Activated CD4-positive, CD25-positive, alpha-beta regulatory T cell treated with anti-CD3 and anti-CD28 coated beads, Interleukin-2, amount 50 U/mL, for 72 hours (primary cell): ENCODE data around the gene BMP5.

Experiments
- DNase-seq: peaks from one replicate; pipeline ENCODE4 v3.0.0; 2021

Gene BMP5

DNA sequence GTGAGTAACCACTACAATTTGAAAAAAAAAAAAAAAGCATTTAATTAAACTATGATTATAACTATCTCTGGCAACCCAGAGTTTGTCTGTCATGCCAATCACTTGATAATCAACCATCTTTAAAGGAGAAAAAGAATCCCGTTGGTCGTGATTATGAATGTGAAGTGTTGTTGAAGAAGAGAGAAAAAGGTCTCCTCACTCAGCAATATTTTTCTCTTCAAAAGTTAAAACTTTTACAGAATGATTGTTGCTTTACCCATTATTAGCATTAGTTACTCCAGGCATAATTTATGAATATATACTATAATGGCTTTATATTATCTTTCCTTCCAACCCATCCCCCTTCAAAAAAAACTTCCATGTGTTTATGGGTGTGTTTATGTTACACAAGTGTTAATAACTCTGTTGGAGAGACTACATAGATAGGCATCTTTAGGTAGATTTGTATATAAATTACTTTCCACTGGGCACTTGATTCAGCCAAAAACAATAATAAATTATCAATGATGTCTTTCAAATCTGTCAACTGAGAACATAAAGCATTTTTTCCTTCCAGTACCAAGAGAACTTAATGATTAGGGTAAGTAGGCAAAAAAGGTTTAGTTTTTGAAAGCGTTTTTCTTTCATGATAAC, 5.1 kb downstream of the BMP5 start:
- DNase-seq = no peak

- DNase-seq = no peak
Measured at GRCh38 chr6:55869674-55870073, 5.7 kb downstream of the BMP5 start.

DNA sequence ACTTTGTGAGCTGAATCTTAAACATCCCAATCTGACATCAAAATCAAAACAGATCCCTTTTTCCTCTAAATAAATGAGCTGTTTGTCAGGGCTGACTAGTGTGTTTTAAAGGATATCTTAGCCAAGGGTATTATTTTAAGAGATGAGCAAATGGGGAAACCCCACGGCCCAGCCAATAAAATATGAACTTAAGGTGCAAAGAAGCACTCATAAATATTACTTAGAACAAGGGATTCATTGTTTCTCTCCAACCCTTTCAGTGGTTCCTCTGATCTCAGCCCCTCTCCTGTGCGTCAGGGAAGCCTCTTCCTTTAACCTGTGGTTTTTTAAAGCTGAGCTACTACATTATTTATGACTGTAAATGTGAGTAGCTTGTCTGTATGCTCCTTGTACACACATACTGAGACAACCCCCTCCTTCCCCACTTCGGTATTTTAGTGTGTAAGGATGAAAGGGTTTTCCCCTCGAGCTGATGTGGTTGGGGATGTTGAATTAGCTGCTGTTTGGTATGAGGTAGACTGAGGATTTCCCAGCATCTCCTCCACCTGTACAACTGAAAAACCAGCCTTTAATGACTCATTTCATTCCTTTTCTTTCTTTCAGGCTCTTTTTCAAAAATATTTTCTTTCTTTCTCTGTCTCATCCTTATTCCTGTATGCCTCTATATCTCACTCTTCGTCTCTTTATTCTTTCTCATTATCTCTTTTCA, 6.5 kb downstream of the BMP5 start:
- no peak for DNase-seq

- no peak for DNase-seq
Measured at GRCh38 chr6:55868176-55868575, 7.2 kb downstream of the BMP5 start.

DNA sequence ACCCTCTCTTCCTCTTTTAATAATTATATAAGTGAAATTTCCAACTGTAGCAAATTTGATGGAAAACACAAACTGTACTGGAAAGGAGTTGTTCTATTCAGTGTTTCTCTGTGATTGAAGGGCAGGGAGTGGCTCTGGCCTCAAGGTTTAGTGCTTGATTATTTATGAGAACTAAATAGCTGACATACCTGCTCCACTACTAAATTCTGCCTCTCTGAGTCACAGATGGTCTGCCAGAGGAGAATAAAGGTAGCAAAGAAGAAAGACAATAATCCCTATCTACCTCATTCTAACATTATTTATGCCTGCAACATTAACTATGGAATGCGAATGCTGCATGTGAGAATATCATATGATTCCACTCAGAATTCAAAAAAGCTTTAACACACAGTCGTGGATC, 9.3 kb downstream of the BMP5 start:
- no peak for DNase-seq

DNA sequence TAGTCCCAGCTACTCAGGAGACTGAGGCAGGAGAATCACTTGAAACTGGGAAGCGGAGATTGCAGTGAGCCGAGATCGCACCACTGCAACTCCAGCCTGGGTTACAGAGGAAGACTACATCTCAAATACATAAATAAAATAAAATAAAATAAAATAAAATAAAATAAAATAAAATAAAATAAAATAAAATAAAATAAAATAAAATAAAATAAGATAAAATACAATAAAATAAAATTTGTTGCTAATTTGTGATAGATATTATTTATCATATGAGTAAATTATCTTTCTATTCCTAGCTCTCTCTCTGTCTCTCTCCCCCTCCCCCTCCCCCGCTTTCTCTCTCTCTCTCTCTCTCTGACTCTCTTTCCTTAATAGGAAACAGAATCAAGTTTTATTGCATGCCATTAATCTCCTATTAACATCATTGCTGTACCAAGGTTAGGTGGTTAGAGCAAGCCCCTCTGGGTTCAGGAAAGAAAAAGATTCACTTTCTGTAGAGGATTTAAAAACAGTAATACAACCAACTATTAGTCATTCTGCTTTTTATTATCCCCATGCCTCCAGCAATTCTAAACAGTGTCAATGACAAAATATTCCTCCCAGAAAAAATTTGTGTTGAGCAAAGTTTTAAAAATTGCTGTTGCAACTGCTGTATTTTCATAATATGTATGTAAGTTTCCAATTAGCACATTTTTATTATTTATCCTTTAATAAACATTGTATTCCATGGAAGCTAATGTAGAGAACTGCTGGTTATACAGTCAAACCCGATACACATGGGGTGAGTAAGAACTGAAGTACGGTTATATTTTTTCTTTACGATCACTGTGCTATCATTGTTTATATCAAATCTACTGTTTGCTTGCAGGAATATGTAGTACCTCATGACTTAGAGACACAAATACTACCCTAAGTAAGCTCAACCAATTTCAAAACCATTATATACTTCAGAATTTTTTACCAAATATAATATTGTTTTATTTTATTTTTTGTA, 22.1 kb downstream of the BMP5 start:
- no peak for DNase-seq

GRCh38 chr6:55841341-55841740, 34.0 kb downstream of the BMP5 start:
- no peak for DNase-seq

GRCh38 chr6:55839080-55839479, 36.3 kb downstream of the BMP5 start:
- no peak for DNase-seq

DNA sequence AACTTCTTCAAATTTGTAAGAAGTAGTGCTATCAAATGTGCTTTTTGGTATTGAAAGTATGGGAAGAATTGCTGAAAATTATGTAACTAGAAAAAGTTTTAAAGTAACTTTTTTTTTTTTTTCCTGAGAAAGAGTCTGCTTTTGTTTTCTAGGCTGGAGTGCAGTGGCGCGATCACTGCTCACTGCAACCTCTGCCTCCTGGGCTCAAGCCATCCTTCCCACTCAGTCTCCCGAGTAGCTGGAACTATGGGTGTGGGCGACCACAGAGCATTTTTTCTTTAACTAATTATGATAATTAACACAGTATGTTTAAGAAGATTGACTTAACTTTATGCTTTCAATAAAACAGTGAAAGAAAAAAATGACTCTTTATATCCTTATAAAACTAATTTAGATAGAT, 38.4 kb downstream of the BMP5 start:
- no peak for DNase-seq

GRCh38 chr6:55836481-55836880, 38.9 kb downstream of the BMP5 start:
- DNase-seq = no peak

GRCh38 chr6:55835220-55835619, 40.2 kb downstream of the BMP5 start:
- DNase-seq = no peak

GRCh38 chr6:55833284-55833683, 42.1 kb downstream of the BMP5 start:
- DNase-seq = no peak

- DNase-seq = no peak
Measured at GRCh38 chr6:55827818-55828522, 47.4 kb downstream of the BMP5 start.

GRCh38 chr6:55826941-55827340, 48.4 kb downstream of the BMP5 start:
- no peak for DNase-seq

DNA sequence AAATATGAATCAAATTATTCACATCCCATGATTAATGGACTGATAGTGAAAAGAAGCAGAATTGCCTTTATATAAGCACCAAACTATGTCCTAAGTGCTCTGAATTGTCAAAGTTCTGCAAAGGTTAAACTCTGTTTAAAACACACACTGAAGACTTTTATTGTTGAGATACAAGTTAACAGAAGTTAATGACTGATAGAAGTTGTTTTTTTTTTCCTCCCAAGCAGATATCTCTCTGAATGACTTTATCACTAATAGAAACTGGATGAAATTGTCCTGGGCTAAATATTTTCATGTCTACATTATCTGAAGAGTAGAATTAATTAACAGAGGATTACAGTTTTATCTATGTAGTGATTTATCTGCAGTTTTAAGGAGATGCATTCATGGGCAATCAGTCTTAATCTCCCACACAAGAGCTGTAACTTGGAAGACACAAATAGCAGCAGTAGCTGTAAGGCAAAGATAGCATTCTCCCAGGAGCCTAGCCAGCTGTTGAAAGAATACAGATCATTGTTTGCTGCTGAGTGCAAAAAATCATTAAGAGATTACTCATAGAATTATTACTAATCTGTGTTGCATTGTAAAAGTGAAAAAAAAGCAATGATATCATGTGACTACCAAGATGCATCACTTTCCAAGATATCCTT, 49.9 kb downstream of the BMP5 start:
- no peak for DNase-seq

DNA sequence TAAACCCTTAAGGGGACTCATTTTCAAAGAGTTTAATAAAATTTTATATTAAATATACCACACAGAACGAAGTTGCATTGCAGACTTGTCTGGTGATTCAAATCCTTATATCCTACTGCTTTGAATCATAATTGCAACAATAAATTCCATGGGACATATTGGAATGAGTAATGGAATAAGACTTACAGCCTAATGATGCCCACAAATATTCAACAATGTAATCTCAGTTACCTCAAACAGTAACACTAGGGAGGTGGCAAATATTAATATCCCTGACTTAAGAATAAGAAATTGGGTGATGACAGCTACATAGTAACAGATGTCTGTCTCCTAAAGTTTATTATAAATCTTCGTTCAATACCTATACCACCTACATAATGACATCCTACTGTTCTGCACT, 52.6 kb downstream of the BMP5 start:
- no peak for DNase-seq

- DNase-seq = no peak
Measured at GRCh38 chr6:55822005-55822404, 53.4 kb downstream of the BMP5 start.

GRCh38 chr6:55820696-55821095, 54.7 kb downstream of the BMP5 start:
- no peak for DNase-seq

DNA sequence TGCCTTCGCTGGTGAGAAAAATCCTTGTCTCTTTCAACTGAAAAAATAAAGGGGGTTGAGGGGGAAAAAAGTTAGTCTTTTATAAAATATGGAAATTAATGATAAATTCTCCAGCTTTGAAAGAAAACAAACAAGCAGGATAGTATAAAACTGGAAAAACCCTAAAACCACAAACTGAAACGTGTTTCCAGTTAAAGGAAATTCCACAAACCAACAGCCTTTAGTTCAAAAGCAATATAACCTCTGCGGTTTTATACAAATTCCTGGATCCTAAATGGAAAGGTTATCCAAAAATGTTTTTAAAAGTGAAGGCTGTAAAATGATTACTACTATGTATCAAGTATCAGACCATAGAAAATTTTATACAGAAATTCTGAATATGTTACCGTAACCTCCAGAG, 55.6 kb downstream of the BMP5 start:
- no peak for DNase-seq

DNA sequence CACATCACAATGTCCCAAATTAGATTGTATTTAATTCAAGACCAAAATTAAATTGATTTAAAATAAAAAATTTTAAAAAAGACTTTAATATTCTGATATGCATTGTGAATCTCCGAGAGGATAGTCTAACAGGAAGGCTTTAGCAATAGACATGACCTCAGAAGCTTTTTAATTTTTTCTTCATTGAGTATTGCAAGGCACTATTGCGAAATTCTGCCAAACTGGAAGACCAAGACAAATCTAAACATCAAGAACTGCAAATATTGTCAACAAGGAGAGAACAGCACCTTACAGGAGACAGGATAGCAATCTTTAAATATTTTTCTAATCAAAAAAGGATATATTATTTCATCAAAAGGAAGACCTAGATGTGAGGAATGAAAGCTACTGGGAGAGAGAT, 56.9 kb downstream of the BMP5 start:
- no peak for DNase-seq

GRCh38 chr6:55812509-55812908, 62.9 kb downstream of the BMP5 start:
- no peak for DNase-seq

GRCh38 chr6:55811074-55811473, 64.3 kb downstream of the BMP5 start:
- DNase-seq = no peak

DNA sequence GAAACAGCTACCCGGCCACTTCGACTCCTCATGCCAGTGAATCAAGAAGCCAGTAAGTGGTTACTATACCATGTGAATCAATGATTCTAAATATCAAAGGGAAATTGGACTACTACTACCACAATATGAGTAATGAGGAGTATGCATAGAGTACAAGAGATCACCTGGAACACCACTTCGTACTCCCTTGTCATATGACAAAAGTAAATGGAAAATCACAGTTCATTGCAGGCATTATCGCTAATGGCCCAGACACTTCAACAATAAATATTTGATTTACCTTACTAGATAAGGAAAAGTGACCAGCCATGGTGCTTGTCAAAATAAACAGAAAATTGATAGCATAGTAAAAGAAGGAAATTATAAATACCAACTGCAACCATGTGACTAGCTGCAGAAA, 73.1 kb downstream of the BMP5 start:
- no peak for DNase-seq
